Stimulated activated effector memory CD8-positive, alpha-beta T cell treated with anti-CD3 and anti-CD28 coated beads, Interleukin-12 subunit alpha, Interleukin-12 subunit beta, amount 100 ng/mL, for 72 hours (primary cell): Measurements from ENCODE around the gene POLR2J2.
"Not testable (repeated sequence)": the region's sequence is repeated elsewhere in the genome, so short reads cannot be mapped to it uniquely, and the experiment has no call there.

Source experiments
- ATAC-seq: fragments of 150-1000 bp; cut with Tn5 transposase; 2 replicates; pipeline ENCODE4 v1.10.0; 2021
- DNase-seq, 2 donors: peaks; one replicate each; pipeline ENCODE4 v3.0.0; 2021 to 2022; ENCODE audit warnings: low spot score in 2 of 2
- H3K27ac Mint-ChIP-seq: one replicate; pipeline ENCODE4 v1.8.0; 2022; ENCODE audit warnings: mild to moderate bottlenecking, mixed read lengths
- H3K36me3 Mint-ChIP-seq: one replicate; pipeline ENCODE4 v1.8.0; 2022; ENCODE audit warnings: mild to moderate bottlenecking, mixed read lengths
- H3K4me1 Mint-ChIP-seq: one replicate; pipeline ENCODE4 v1.8.0; 2022; ENCODE audit warnings: mixed read lengths
- H3K4me3 Mint-ChIP-seq: one replicate; pipeline ENCODE4 v1.8.0; 2022; ENCODE audit warnings: mild to moderate bottlenecking, mixed read lengths
- H3K9me3 Mint-ChIP-seq: one replicate; pipeline ENCODE4 v1.8.0; 2022; ENCODE audit warnings: mixed read lengths

POLR2J2 gene

GRCh38 chr7:102688299-102689036, 17.0 kb upstream of the POLR2J2 start:
- not testable (repeated sequence) for H3K36me3 Mint-ChIP-seq, H3K4me1 Mint-ChIP-seq

GRCh38 chr7:102682560-102682959, 11.1 kb upstream of the POLR2J2 start:
- not testable (repeated sequence) for H3K9me3 Mint-ChIP-seq, H3K4me3 Mint-ChIP-seq, H3K36me3 Mint-ChIP-seq, H3K4me1 Mint-ChIP-seq, ATAC-seq, H3K27ac Mint-ChIP-seq, DNase-seq

More at GRCh38 chr7:102688299-102689036, 17.0 kb upstream of the POLR2J2 start:
- ATAC-seq, result peak; percentile 85
- not testable (repeated sequence) for H3K27ac Mint-ChIP-seq, H3K9me3 Mint-ChIP-seq, H3K4me3 Mint-ChIP-seq, DNase-seq

GRCh38 chr7:102680780-102681179, 9.3 kb upstream of the POLR2J2 start:
- not testable (repeated sequence) for H3K36me3 Mint-ChIP-seq, DNase-seq, H3K27ac Mint-ChIP-seq, H3K9me3 Mint-ChIP-seq, H3K4me3 Mint-ChIP-seq, H3K4me1 Mint-ChIP-seq
- peak; percentile 2 for ATAC-seq

- not testable (repeated sequence) for H3K4me1 Mint-ChIP-seq, H3K36me3 Mint-ChIP-seq, H3K4me3 Mint-ChIP-seq, H3K27ac Mint-ChIP-seq, H3K9me3 Mint-ChIP-seq
- ATAC-seq (peak; percentile 36), DNase-seq (peak in 1 of 2 donors; percentile 67)
These were observed 4.1 kb upstream of the POLR2J2 start for GRCh38 chr7:102675545-102675944.

GRCh38 chr7:102673447-102674067, 2.1 kb upstream of the POLR2J2 start:
- not testable (repeated sequence) for H3K27ac Mint-ChIP-seq, H3K4me1 Mint-ChIP-seq, ATAC-seq, H3K4me3 Mint-ChIP-seq, H3K9me3 Mint-ChIP-seq, H3K36me3 Mint-ChIP-seq
- DNase-seq, result peak in 1 of 2 donors; percentile 63

- not testable (repeated sequence) for H3K4me1 Mint-ChIP-seq, H3K36me3 Mint-ChIP-seq, H3K27ac Mint-ChIP-seq, H3K4me3 Mint-ChIP-seq, H3K9me3 Mint-ChIP-seq, DNase-seq
- ATAC-seq, result peak; percentile 25
These were observed 469 bp upstream of the POLR2J2 start for GRCh38 chr7:102671956-102672307.

- ATAC-seq, result peak; percentile 14
- H3K36me3 Mint-ChIP-seq, H3K4me3 Mint-ChIP-seq, H3K9me3 Mint-ChIP-seq, H3K4me1 Mint-ChIP-seq, DNase-seq, H3K27ac Mint-ChIP-seq: not testable (repeated sequence)
These were observed 3.9 kb downstream of the POLR2J2 start for GRCh38 chr7:102667523-102667922.

- H3K4me1 Mint-ChIP-seq, H3K4me3 Mint-ChIP-seq, H3K9me3 Mint-ChIP-seq, H3K36me3 Mint-ChIP-seq, DNase-seq, ATAC-seq, H3K27ac Mint-ChIP-seq: not testable (repeated sequence)
These were observed 4.6 kb downstream of the POLR2J2 start for GRCh38 chr7:102666850-102667249.

GRCh38 chr7:102664765-102665164, 6.7 kb downstream of the POLR2J2 start:
- H3K27ac Mint-ChIP-seq, ATAC-seq, H3K36me3 Mint-ChIP-seq, H3K4me3 Mint-ChIP-seq, H3K4me1 Mint-ChIP-seq, H3K9me3 Mint-ChIP-seq: not testable (repeated sequence)
- peak in 1 of 2 donors; percentile 45 for DNase-seq

GRCh38 chr7:102649924-102650323, 21.5 kb downstream of the POLR2J2 start, which contains the start of gene SPDYE2B:
TSS of gene SPDYE2B (plus strand) at chr7:102650319. CDS start at chr7:102652349, 2,030 bp downstream.
- not testable (repeated sequence) for H3K4me1 Mint-ChIP-seq, ATAC-seq, H3K36me3 Mint-ChIP-seq, H3K9me3 Mint-ChIP-seq, H3K4me3 Mint-ChIP-seq, DNase-seq, H3K27ac Mint-ChIP-seq

- not testable (repeated sequence) for H3K9me3 Mint-ChIP-seq, H3K4me3 Mint-ChIP-seq, H3K27ac Mint-ChIP-seq, H3K36me3 Mint-ChIP-seq, H3K4me1 Mint-ChIP-seq
- ATAC-seq, result peak; percentile 38
- peak in 1 of 2 donors; percentile 53 for DNase-seq
These were observed 23.6 kb downstream of the POLR2J2 start for GRCh38 chr7:102647813-102648212.

GRCh38 chr7:102643404-102643803, 28.1 kb downstream of the POLR2J2 start:
- not testable (repeated sequence) for H3K27ac Mint-ChIP-seq, H3K4me3 Mint-ChIP-seq, ATAC-seq, H3K9me3 Mint-ChIP-seq, H3K4me1 Mint-ChIP-seq, DNase-seq, H3K36me3 Mint-ChIP-seq

- H3K4me1 Mint-ChIP-seq, H3K36me3 Mint-ChIP-seq, DNase-seq, ATAC-seq, H3K9me3 Mint-ChIP-seq, H3K27ac Mint-ChIP-seq, H3K4me3 Mint-ChIP-seq: not testable (repeated sequence)
These were observed 28.8 kb downstream of the POLR2J2 start, which contains the start of gene UPK3BL1 for GRCh38 chr7:102642691-102643090. TSS of gene UPK3BL1 (minus strand) at chr7:102642791. CDS start at chr7:102642741, 50 bp downstream.

- ATAC-seq, result peak; percentile 5
- not testable (repeated sequence) for H3K4me1 Mint-ChIP-seq, H3K36me3 Mint-ChIP-seq, H3K27ac Mint-ChIP-seq, H3K9me3 Mint-ChIP-seq, H3K4me3 Mint-ChIP-seq
- DNase-seq, result peak in 1 of 2 donors; percentile 57
These were observed 32.6 kb downstream of the POLR2J2 start for GRCh38 chr7:102638848-102639247.

GRCh38 chr7:102636956-102637355, 34.5 kb downstream of the POLR2J2 start:
- H3K27ac Mint-ChIP-seq, H3K4me3 Mint-ChIP-seq, ATAC-seq, H3K36me3 Mint-ChIP-seq, H3K4me1 Mint-ChIP-seq, H3K9me3 Mint-ChIP-seq: not testable (repeated sequence)
- DNase-seq, result peak in 1 of 2 donors; percentile 50

GRCh38 chr7:102635354-102635753, 36.1 kb downstream of the POLR2J2 start:
- not testable (repeated sequence) for H3K4me3 Mint-ChIP-seq, H3K36me3 Mint-ChIP-seq, H3K4me1 Mint-ChIP-seq, H3K9me3 Mint-ChIP-seq, DNase-seq, ATAC-seq, H3K27ac Mint-ChIP-seq
